Endothelial cell of umbilical vein (primary cell): ENCODE measurements around the gene GOLIM4. TPM values are rescaled to one million over a fixed set of nuclear protein-coding genes. Genes with fewer than 3 reads are reported as not detected.

Experiments used
- BruUV-seq: library from RNA; stranded (reverse); fragments of 400-500 nt; replicated peaks from 2 replicates; lab custom pipeline; 2021; lab: Mats Ljungman, UMichigan
- CTCF ChIA-PET: fragments of 300-600, 350-600 bp; sonication (Branson Sonifier 250); formaldehyde crosslinking; loops from one replicate; lab custom pipeline; 2021; ENCODE audit warnings: antibody characterized with exemption, inconsistent platforms; lab: Charles Lee
- POLR2A ChIA-PET: fragments of 300-600, 350-600 bp; sonication (Branson Sonifier 250); formaldehyde crosslinking; loops from one replicate; lab custom pipeline; 2021; ENCODE audit warnings: antibody characterized with exemption, inconsistent platforms; lab: Charles Lee
- DNase-seq: peaks from one replicate; pipeline ENCODE4 v3.0.0-alpha.2; 2011; ENCODE audit warnings: low read depth, low spot score
- FAIRE-seq: peaks from 2 replicates; lab custom pipeline; 2011; peaks lifted over from hg19 to GRCh38; lab: Jason Lieb, UNC
- H2AFZ ChIP-seq: 2 replicates; pipeline ENCODE4 v1.6.0; 2012; ENCODE audit warnings: low read depth, low read length, control low read depth, inconsistent platforms
- H3K27ac ChIP-seq: 2 replicates; pipeline ENCODE4 v1.5.1; 2011; ENCODE audit warnings: low read depth, mild to moderate bottlenecking, control low read depth, low read length, moderate library complexity; ENCODE audit not compliant: insufficient read depth
- H3K27me3 ChIP-seq, 2 experiments: 2 replicates each; pipeline versions ENCODE4 v1.6.0 to v1.6.1; 2011; ENCODE audit warnings: low read length in 2 of 2, mixed read lengths in 1 of 2; ENCODE audit not compliant: control insufficient read depth in 2 of 2, insufficient read depth in 2 of 2
- H3K36me3 ChIP-seq, 2 experiments: 2 replicates in 1 of 2; 3 replicates in 1 of 2; pipeline ENCODE4 v1.5.1; 2011; ENCODE audit warnings: low read length in 2 of 2, mild to moderate bottlenecking in 1 of 2, moderate library complexity in 1 of 2; ENCODE audit not compliant: control insufficient read depth in 2 of 2, insufficient read depth in 2 of 2; ENCODE audit errors: extremely low read depth in 1 of 2
- H3K4me1 ChIP-seq: 3 replicates; pipeline ENCODE4 v1.5.1; 2011; ENCODE audit warnings: mild to moderate bottlenecking, low read length; ENCODE audit not compliant: control insufficient read depth, insufficient read depth; ENCODE audit errors: extremely low read depth
- H3K4me2 ChIP-seq: 2 replicates; pipeline ENCODE4 v1.6.1; 2011; ENCODE audit warnings: low read length, control low read depth, mixed read lengths; ENCODE audit not compliant: insufficient read depth
- H3K4me3 ChIP-seq, 3 experiments: fragments of 200-600 bp in 1 of 3; sonication (generic), shearing (Covaris generic) in 1 of 3; replicated peaks in 1 of 3; 2 replicates each; pipeline ENCODE4 v1.5.1; 2011 to 2016; ENCODE audit warnings: control low read depth in 3 of 3, low read length in 3 of 3, mild to moderate bottlenecking in 2 of 3, inconsistent platforms in 1 of 3, low read depth in 1 of 3, moderate library complexity in 1 of 3; ENCODE audit not compliant: insufficient read depth in 1 of 3
- H3K79me2 ChIP-seq: 2 replicates; pipeline ENCODE4 v1.6.0; 2012; ENCODE audit warnings: low read length, inconsistent platforms; ENCODE audit not compliant: control insufficient read depth, insufficient read depth
- H3K9ac ChIP-seq: replicated peaks from 2 replicates; pipeline ENCODE3; 2011; ENCODE audit warnings: low read length, control low read depth; ENCODE audit not compliant: insufficient read depth; ENCODE audit errors: extremely low read depth
- H3K9me1 ChIP-seq: replicated peaks from 3 replicates; pipeline ENCODE4 v1.6.0; 2011; ENCODE audit warnings: mild to moderate bottlenecking, low read length; ENCODE audit not compliant: control insufficient read depth, insufficient read depth; ENCODE audit errors: extremely low read depth
- H3K9me3 ChIP-seq: replicated peaks from 2 replicates; pipeline ENCODE4 v1.5.1; 2012; ENCODE audit warnings: low read length, inconsistent platforms; ENCODE audit not compliant: control insufficient read depth, insufficient read depth
- H4K20me1 ChIP-seq: replicated peaks from 2 replicates; pipeline ENCODE3; 2011; ENCODE audit warnings: mild to moderate bottlenecking, low read length; ENCODE audit not compliant: control insufficient read depth, insufficient read depth; ENCODE audit errors: extremely low read depth
- CTCF ChIP-seq, 2 donors: IDR thresholded peaks; 1 replicate in 1 of 2; 2 replicates in 1 of 2; pipeline ENCODE4 v1.5.1; 2011; ENCODE audit warnings: low read length in 2 of 2, mild to moderate bottlenecking in 2 of 2, moderate library complexity in 2 of 2, control low read depth in 1 of 2, inconsistent platforms in 1 of 2, low read depth in 1 of 2; ENCODE audit not compliant: insufficient read depth in 1 of 2; ENCODE audit errors: extremely low read depth in 1 of 2
- EZH2 ChIP-seq: IDR thresholded peaks from 2 replicates; pipeline ENCODE4 v1.6.1; 2012; ENCODE audit warnings: borderline replicate concordance, low read depth, mild to moderate bottlenecking, moderate library complexity, low read length, inconsistent platforms; ENCODE audit not compliant: severe bottlenecking
- FOS ChIP-seq: IDR thresholded peaks from 2 replicates; pipeline ENCODE4 v1.6.1; 2011; ENCODE audit warnings: mild to moderate bottlenecking, low read length, moderate library complexity, borderline replicate concordance; ENCODE audit not compliant: insufficient read depth
- GATA2 ChIP-seq: IDR thresholded peaks from 2 replicates; pipeline ENCODE4 v1.7.0; 2011; ENCODE audit warnings: low read depth, mild to moderate bottlenecking, moderate library complexity, mixed read lengths, low read length; ENCODE audit not compliant: insufficient read length, insufficient read depth
- JUN ChIP-seq: IDR thresholded peaks from 2 replicates; pipeline ENCODE4 v1.6.1; 2011; ENCODE audit warnings: borderline replicate concordance, low read depth; ENCODE audit not compliant: insufficient read length, insufficient read depth
- MAX ChIP-seq: IDR thresholded peaks from 2 replicates; pipeline ENCODE4 v1.6.1; 2011; ENCODE audit not compliant: insufficient read depth, insufficient read length
- MYC ChIP-seq: IDR thresholded peaks from one replicate; pipeline ENCODE4 v1.6.1; 2011; ENCODE audit warnings: mild to moderate bottlenecking, low read depth, low read length
- POLR2A ChIP-seq: IDR thresholded peaks from 2 replicates; pipeline ENCODE4 v1.6.1; 2012; ENCODE audit warnings: low read depth, mild to moderate bottlenecking, control low read depth, low read length
- POLR2AphosphoS5 ChIP-seq: IDR thresholded peaks from 2 replicates; pipeline ENCODE4 v1.6.1; 2012; ENCODE audit warnings: low read depth, mild to moderate bottlenecking, control low read depth, low read length, moderate library complexity; ENCODE audit not compliant: insufficient read depth
- dilution Hi-C: fragments of 300-500 bp; cut with MboI; formaldehyde crosslinking; loops from one replicate; pipeline ENCODE4 v1.15.0; 2019; ENCODE audit warnings: low sequenced_read_pairs; ENCODE audit not compliant: extremely low pct_ligation_motif_present
- intact Hi-C: fragments of 100-400 bp; cut with micrococcal nuclease; formaldehyde crosslinking; loops from one replicate; pipeline ENCODE4 v1.10.0; 2022
- polyA plus RNA-seq, 4 experiments: library from polyadenylated mRNA; depleted of rRNA in 3 of 4; stranded (reverse) in 3 of 4; unstranded in 1 of 4; fragments of >200 nt; gene quantifications; 2 replicates each; pipeline versions ENCODE4 v1.2.1 to v1.2.3, GENCODE V29; 2011 to 2012; ENCODE audit warnings: missing spikeins in 1 of 4
- total RNA-seq: library from RNA; stranded (reverse); gene quantifications from 2 replicates; pipeline ENCODE4 v1.2.3, GENCODE V29; 2021

The GOLIM4 gene
- total and polyA plus RNA-seq, 2 donors (not counting 3 experiments of a cell fraction or from before 2014, with no cell fraction given), result 11.7 to 40.8 TPM

GRCh38 chr3:168093790-168094189, 1.9 kb downstream of the GOLIM4 start:
- H2AFZ ChIP-seq, result no peak overlapping the region
- TF ChIP-seq JUN (no peak), EZH2 (no peak), POLR2AphosphoS5 (no peak), CTCF (IDR thresholded peaks at IDR 0.05; ENCODE audit: extremely low read depth in 1 of 2, insufficient read depth in 1 of 2, low read depth in 1 of 2, low read length in 2 of 2) (no peak), POLR2A (no peak), FOS (no peak), GATA2 (no peak), MAX (no peak), MYC (no peak)
- H3K9me1 ChIP-seq, result peaks cover 2% of the 10 kb centered on the region
- ChIA-PET CTCF (interaction anchor here (0.8 to 3.8 kb wide), 7 partner anchors 8 to 754 kb away, joined by 3 to 18 read pairs (median 4); no protein-coding TSS in a partner anchor), POLR2A (no interaction called here)
- H3K36me3 ChIP-seq, result no peaks in the 10 kb centered on the region
- BruUV-seq, result no TSS peak
- H3K4me3 ChIP-seq, result peak overlapping the region in 1 of 3 experiments; percentile 49
- peaks cover 25% of the 10 kb centered on the region for H3K4me1 ChIP-seq
- H4K20me1 ChIP-seq, result peaks cover 4% of the 10 kb centered on the region
- peak overlapping the region; percentile 56 for H3K4me2 ChIP-seq
- no peak overlapping the region for H3K9ac ChIP-seq
- H3K27ac ChIP-seq, result no peak overlapping the region
- no peaks in the 10 kb centered on the region for H3K9me3 ChIP-seq
- dilution Hi-C loops, result no loop called here
- intact Hi-C loops, result loop anchor here (10.0 kb wide), 1 partner anchor 701 kb away; no protein-coding TSS in a partner anchor
- FAIRE-seq (no peak), DNase-seq (no peak)
- no peaks in the 10 kb centered on the region for H3K27me3 ChIP-seq
- peaks cover 48% of the 10 kb centered on the region for H3K79me2 ChIP-seq
